H9 (cell line): ENCODE measurements around the gene MYNN. TPM values are rescaled to one million over a fixed set of nuclear protein-coding genes. Genes with fewer than 3 reads are reported as not detected.

Experiments used
- DNase-seq: peaks from one replicate; pipeline ENCODE4 v3.0.0-alpha.2; 2017
- H2AFZ ChIP-seq: one replicate; pipeline ENCODE4 v1.6.1; 2013; ENCODE audit warnings: mild to moderate bottlenecking, low read length, control low read depth, moderate library complexity
- H2AK5ac ChIP-seq: 2 replicates; pipeline ENCODE4 v1.6.1; 2013; ENCODE audit warnings: low read length, control low read depth, mixed read lengths; ENCODE audit not compliant: insufficient read length
- H2BK120ac ChIP-seq: one replicate; pipeline ENCODE4 v1.6.1; 2013; ENCODE audit warnings: low read depth, mild to moderate bottlenecking, low read length, control low read depth, inconsistent platforms; ENCODE audit not compliant: poor library complexity, severe bottlenecking
- H2BK12ac ChIP-seq: 2 replicates; pipeline ENCODE4 v1.6.1; 2013; ENCODE audit warnings: low read length, control low read depth, mixed read lengths, low read depth; ENCODE audit not compliant: insufficient read length
- H2BK15ac ChIP-seq: 2 replicates; pipeline ENCODE4 v1.6.1; 2013; ENCODE audit warnings: low read depth, low read length, control low read depth
- H2BK20ac ChIP-seq: one replicate; pipeline ENCODE4 v1.6.1; 2013; ENCODE audit warnings: low read depth, mild to moderate bottlenecking, low read length, control low read depth, inconsistent platforms; ENCODE audit not compliant: poor library complexity, severe bottlenecking
- H2BK5ac ChIP-seq: 2 replicates; pipeline ENCODE4 v1.6.1; 2013; ENCODE audit warnings: low read length, control low read depth, mixed read lengths; ENCODE audit not compliant: insufficient read length
- H3K14ac ChIP-seq: 2 replicates; pipeline ENCODE4 v1.6.1; 2013; ENCODE audit warnings: low read length, control low read depth; ENCODE audit not compliant: insufficient read depth
- H3K18ac ChIP-seq: 2 replicates; pipeline ENCODE4 v1.6.1; 2013; ENCODE audit warnings: low read depth, mild to moderate bottlenecking, mixed read lengths, low read length, control low read depth; ENCODE audit not compliant: insufficient read length
- H3K23ac ChIP-seq: 2 replicates; pipeline ENCODE4 v1.6.1; 2013; ENCODE audit warnings: low read length, control low read depth, mixed read lengths, low read depth; ENCODE audit not compliant: insufficient read length
- H3K23me2 ChIP-seq: 2 replicates; pipeline ENCODE4 v1.6.1; 2013; ENCODE audit warnings: low read depth, mild to moderate bottlenecking, mixed read lengths, low read length, control low read depth; ENCODE audit not compliant: insufficient read length, poor library complexity, severe bottlenecking
- H3K27ac ChIP-seq: 2 replicates; pipeline ENCODE4 v1.5.1; 2013; ENCODE audit warnings: low read length, control low read depth, mixed read lengths, low read depth; ENCODE audit not compliant: insufficient read length
- H3K27me3 ChIP-seq: 2 replicates; pipeline ENCODE4 v1.6.1; 2013; ENCODE audit warnings: low read length, control low read depth, inconsistent platforms; ENCODE audit not compliant: insufficient read depth
- H3K4ac ChIP-seq: 2 replicates; pipeline ENCODE4 v1.6.1; 2013; ENCODE audit warnings: low read depth, mild to moderate bottlenecking, control low read depth, inconsistent platforms, low read length, moderate library complexity
- H3K4me1 ChIP-seq: 2 replicates; pipeline ENCODE4 v1.6.1; 2013; ENCODE audit warnings: low read length, control low read depth, inconsistent platforms; ENCODE audit not compliant: insufficient read depth
- H3K4me2 ChIP-seq: 2 replicates; pipeline ENCODE4 v1.6.1; 2013; ENCODE audit warnings: low read length, control low read depth, mixed read lengths; ENCODE audit not compliant: insufficient read length, insufficient read depth
- H3K56ac ChIP-seq: 2 replicates; pipeline ENCODE4 v1.6.1; 2013; ENCODE audit warnings: low read depth, mild to moderate bottlenecking, mixed read lengths, low read length, control low read depth; ENCODE audit not compliant: insufficient read length
- H3K79me1 ChIP-seq: 2 replicates; pipeline ENCODE4 v1.6.1; 2013; ENCODE audit warnings: low read depth, mild to moderate bottlenecking, moderate library complexity, low read length, control low read depth, inconsistent platforms; ENCODE audit not compliant: insufficient read depth, poor library complexity, severe bottlenecking
- H3K79me2 ChIP-seq: 2 replicates; pipeline ENCODE4 v1.6.1; 2013; ENCODE audit warnings: low read length, control low read depth, inconsistent platforms; ENCODE audit not compliant: insufficient read depth
- H3K9ac ChIP-seq: 2 replicates; pipeline ENCODE4 v1.6.1; 2013; ENCODE audit warnings: low read length, control low read depth, mixed read lengths; ENCODE audit not compliant: insufficient read length; ENCODE audit errors: extremely low read depth
- H3K9me3 ChIP-seq: one replicate; pipeline ENCODE4 v1.6.1; 2013; ENCODE audit warnings: low read depth, low read length, inconsistent platforms; ENCODE audit not compliant: control insufficient read depth
- H3T11ph ChIP-seq: one replicate; pipeline ENCODE4 v1.6.1; 2013; ENCODE audit warnings: mild to moderate bottlenecking, low read length, control low read depth, inconsistent platforms
- H4K20me1 ChIP-seq: one replicate; pipeline ENCODE4 v1.6.1; 2013; ENCODE audit not compliant: control insufficient read depth, insufficient read length, insufficient read depth
- H4K5ac ChIP-seq: 2 replicates; pipeline ENCODE4 v1.6.1; 2013; ENCODE audit warnings: low read depth, mild to moderate bottlenecking, mixed read lengths, low read length, control low read depth; ENCODE audit not compliant: insufficient read length
- H4K8ac ChIP-seq: replicated peaks from 2 replicates; pipeline ENCODE4 v1.6.1; 2013; ENCODE audit warnings: low read length, control low read depth, mixed read lengths, low read depth; ENCODE audit not compliant: insufficient read length
- H4K91ac ChIP-seq: 2 replicates; pipeline ENCODE4 v1.6.1; 2013; ENCODE audit warnings: low read depth, mild to moderate bottlenecking, moderate library complexity, mixed read lengths, low read length, control low read depth; ENCODE audit not compliant: insufficient read length
- H3K27ac Mint-ChIP-seq, 3 experiments: 2 replicates in 2 of 3; 3 replicates in 1 of 3; pipeline ENCODE4 v1.8.0; 2020 to 2021; ENCODE audit warnings: mixed read lengths in 3 of 3, mild to moderate bottlenecking in 1 of 3, moderate library complexity in 1 of 3
- H3K27me3 Mint-ChIP-seq: 2 replicates; pipeline ENCODE4 v1.8.0; 2021; ENCODE audit warnings: low read depth, mild to moderate bottlenecking, moderate library complexity, mixed read lengths
- H3K36me3 Mint-ChIP-seq, 3 experiments: 2 replicates in 2 of 3; 3 replicates in 1 of 3; pipeline ENCODE4 v1.8.0; 2020 to 2021; ENCODE audit warnings: low read depth in 3 of 3, mixed read lengths in 3 of 3; ENCODE audit not compliant: insufficient read depth in 1 of 3
- H3K4me1 Mint-ChIP-seq, 2 experiments: 2 replicates each; pipeline ENCODE4 v1.8.0; 2020; ENCODE audit warnings: mixed read lengths in 2 of 2
- H3K4me3 Mint-ChIP-seq, 2 experiments: 2 replicates in 1 of 2; 3 replicates in 1 of 2; pipeline ENCODE4 v1.8.0; 2020 to 2021; ENCODE audit warnings: mild to moderate bottlenecking in 2 of 2, mixed read lengths in 2 of 2, moderate library complexity in 1 of 2
- H3K9me3 Mint-ChIP-seq, 2 experiments: 2 replicates in 1 of 2; 3 replicates in 1 of 2; pipeline ENCODE4 v1.8.0; 2020; ENCODE audit warnings: mild to moderate bottlenecking in 2 of 2, mixed read lengths in 2 of 2, moderate library complexity in 1 of 2
- WGBS: extraction: QIAGEN DNeasy Blood & Tissue Kit; methylation state at CpG from one replicate; pipeline ENCODE4 v1.1.7; 2013; ENCODE audit warnings: missing lambda C conversion rate, low lambda C conversion rate, mixed read lengths; ENCODE audit not compliant: insufficient read length; ENCODE audit errors: extremely low coverage; 5-methylcytosine and 5-hydroxymethylcytosine counted together
- total RNA-seq: library from RNA; stranded (reverse); gene quantifications from 2 replicates; pipeline ENCODE4 v1.2.1, GENCODE V29; 2021
- TF ChIP-seq, protein P1 (sequence below): fragments of 200-600 bp; sonication (generic); conservative IDR thresholded peaks from 3 replicates; pipeline ENCODE4 v1.8.0; 2021; ENCODE audit warnings: antibody characterized with exemption, mild to moderate bottlenecking

Gene MYNN
- total RNA-seq, 1 experiment from 2014 or later: 15.9 TPM

- Histone ChIP-seq H3T11ph (no peak overlapping the region), H3K4me1 (no peaks in the 10 kb centered on the region), H2AK5ac (no peak overlapping the region), H3K14ac (no peak overlapping the region), H3K56ac (no peak overlapping the region), H3K79me2 (no peaks in the 10 kb centered on the region), H3K4ac (no peak overlapping the region), H3K9me3 (no peaks in the 10 kb centered on the region), H3K23ac (no peak overlapping the region), H4K5ac (no peak overlapping the region), H4K8ac (no peak overlapping the region), H2BK15ac (no peak overlapping the region), H3K4me2 (no peak overlapping the region), H2AFZ (no peak overlapping the region), H2BK12ac (no peak overlapping the region), H3K23me2 (no peaks in the 10 kb centered on the region), H2BK5ac (no peak overlapping the region), H4K91ac (no peak overlapping the region), H3K27me3 (no peaks in the 10 kb centered on the region), H3K18ac (no peak overlapping the region), H2BK120ac (no peak overlapping the region), H2BK20ac (no peak overlapping the region), H3K9ac (no peak overlapping the region), H4K20me1 (no peaks in the 10 kb centered on the region), H3K79me1 (no peaks in the 10 kb centered on the region), H3K27ac (no peak overlapping the region)
- Mint-ChIP-seq H3K27me3 (no peaks in the 10 kb centered on the region), H3K36me3 (peaks cover 0 to 2% (median 0%) of the 10 kb centered on the region in 3 experiments; a peak in 2 of 7 replicates), H3K27ac (no peak overlapping the region), H3K9me3 (peaks cover 0 to 7% of the 10 kb centered on the region in 2 experiments; a peak in 3 of 5 replicates), H3K4me1 (peaks cover 0 to 4% of the 10 kb centered on the region in 2 experiments; a peak in 1 of 4 replicates), H3K4me3 (no peak overlapping the region)
- TF ChIP-seq, protein P1, sequence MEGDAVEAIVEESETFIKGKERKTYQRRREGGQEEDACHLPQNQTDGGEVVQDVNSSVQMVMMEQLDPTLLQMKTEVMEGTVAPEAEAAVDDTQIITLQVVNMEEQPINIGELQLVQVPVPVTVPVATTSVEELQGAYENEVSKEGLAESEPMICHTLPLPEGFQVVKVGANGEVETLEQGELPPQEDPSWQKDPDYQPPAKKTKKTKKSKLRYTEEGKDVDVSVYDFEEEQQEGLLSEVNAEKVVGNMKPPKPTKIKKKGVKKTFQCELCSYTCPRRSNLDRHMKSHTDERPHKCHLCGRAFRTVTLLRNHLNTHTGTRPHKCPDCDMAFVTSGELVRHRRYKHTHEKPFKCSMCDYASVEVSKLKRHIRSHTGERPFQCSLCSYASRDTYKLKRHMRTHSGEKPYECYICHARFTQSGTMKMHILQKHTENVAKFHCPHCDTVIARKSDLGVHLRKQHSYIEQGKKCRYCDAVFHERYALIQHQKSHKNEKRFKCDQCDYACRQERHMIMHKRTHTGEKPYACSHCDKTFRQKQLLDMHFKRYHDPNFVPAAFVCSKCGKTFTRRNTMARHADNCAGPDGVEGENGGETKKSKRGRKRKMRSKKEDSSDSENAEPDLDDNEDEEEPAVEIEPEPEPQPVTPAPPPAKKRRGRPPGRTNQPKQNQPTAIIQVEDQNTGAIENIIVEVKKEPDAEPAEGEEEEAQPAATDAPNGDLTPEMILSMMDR: no peak
- WGBS: no CpG with 5 or more reads among the region's 2 CpGs
- DNase-seq: no peak
These were observed 17.7 kb upstream of the MYNN start for GRCh38 chr3:169755488-169755887.
